GM12892 (cell line): Measurements from ENCODE around the gene MAP4K4.

Experiments used
- POLR2A ChIP-seq: IDR thresholded peaks from 2 replicates; pipeline ENCODE4 v1.6.1; 2011; ENCODE audit warnings: low read depth, low read length, control low read depth
- POLR2AphosphoS5 ChIP-seq: IDR thresholded peaks from 2 replicates; pipeline ENCODE4 v1.6.1; 2011; ENCODE audit warnings: low read depth, low read length, control low read depth
- TAF1 ChIP-seq: IDR thresholded peaks from 2 replicates; pipeline ENCODE4 v1.6.1; 2011; ENCODE audit warnings: low read depth, mild to moderate bottlenecking, control low read depth, low read length, borderline replicate concordance

- TF ChIP-seq POLR2A (no peak), POLR2AphosphoS5 (no peak), TAF1 (no peak)
Observed at GRCh38 chr2:101806123-101806522, 108.6 kb downstream of the MAP4K4 start.
